Panc1 (cell line): ENCODE results near the gene INTS6.

Experiments used
- CTCF ChIP-seq: fragments of 450-650 bp; IDR thresholded peaks from 2 replicates; pipeline ENCODE4 v1.5.1; 2017; ENCODE audit warnings: mild to moderate bottlenecking
- POLR2AphosphoS5 ChIP-seq: IDR thresholded peaks from 2 replicates; pipeline ENCODE4 v1.6.1; 2012; ENCODE audit warnings: mild to moderate bottlenecking, low read depth, low read length, moderate library complexity
- SIN3A ChIP-seq: IDR thresholded peaks from 2 replicates; pipeline ENCODE4 v1.6.1; 2012; ENCODE audit warnings: low read depth, mild to moderate bottlenecking, low read length, moderate library complexity, borderline replicate concordance; ENCODE audit not compliant: insufficient read depth

DNA sequence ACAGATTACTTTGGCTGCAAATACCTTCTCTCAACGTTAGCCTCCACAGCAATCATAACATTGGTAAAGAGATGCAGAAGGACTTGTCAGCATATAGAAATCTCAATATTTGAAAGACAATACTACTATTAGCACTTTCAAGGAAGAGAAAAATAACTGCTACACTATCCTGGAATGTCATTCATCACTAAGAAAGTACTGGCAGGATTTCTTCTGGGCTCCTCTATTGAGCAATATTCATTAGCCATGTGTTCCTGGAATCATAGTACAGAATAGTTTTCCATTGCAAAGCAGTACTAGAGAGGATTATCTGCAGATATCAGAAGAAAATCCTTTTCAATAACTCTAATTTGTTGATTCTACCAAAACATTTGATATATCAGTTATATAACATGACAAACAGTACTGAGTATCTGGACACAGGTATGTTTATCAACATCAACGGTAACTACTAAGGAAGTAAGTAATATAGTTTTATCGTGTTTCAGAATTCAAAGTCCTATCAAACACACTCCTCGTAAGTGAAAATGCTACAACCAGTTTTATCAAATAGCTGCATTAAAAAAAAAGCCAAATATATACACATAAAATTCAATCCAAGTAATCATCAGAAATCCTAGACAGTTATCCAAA is 27.3 kb downstream of the INTS6 start:
- TF ChIP-seq CTCF (no peak), SIN3A (no peak), POLR2AphosphoS5 (no peak)
